GM12878 (cell line): Measurements from ENCODE around the gene NPB.

Source experiments
- CREB1 ChIP-seq: IDR thresholded peaks from 2 replicates; pipeline ENCODE4 v1.6.1; 2012; ENCODE audit warnings: low read depth, mild to moderate bottlenecking, inconsistent platforms
- CTCF ChIP-seq, 3 experiments: IDR thresholded peaks in 2 of 3; conservative IDR thresholded peaks in 1 of 3; 2 replicates each; pipeline ENCODE4 v1.5.1; 2011; ENCODE audit warnings: low read depth in 3 of 3, low read length in 3 of 3, mild to moderate bottlenecking in 3 of 3, control low read depth in 2 of 3, moderate library complexity in 2 of 3, inconsistent platforms in 1 of 3, mixed read lengths in 1 of 3; ENCODE audit not compliant: control insufficient read depth in 2 of 3, insufficient read depth in 1 of 3; ENCODE audit errors: extremely low read depth in 1 of 3
- MAX ChIP-seq: IDR thresholded peaks from 2 replicates; pipeline ENCODE4 v1.6.1; 2012; ENCODE audit warnings: low read depth, low read length, improper control_type of control experiment
- MXI1 ChIP-seq: fragments of 150-350 bp; IDR thresholded peaks from 2 replicates; pipeline ENCODE4 v1.6.1; 2011; ENCODE audit warnings: low read depth, mild to moderate bottlenecking, inconsistent platforms, low read length, improper control_type of control experiment
- POLR2A ChIP-seq: IDR thresholded peaks from 2 replicates; pipeline ENCODE4 v1.6.1; 2011; ENCODE audit warnings: low read depth, mild to moderate bottlenecking, low read length
- TAF1 ChIP-seq: IDR thresholded peaks from 2 replicates; pipeline ENCODE4 v1.6.1; 2011; ENCODE audit warnings: mild to moderate bottlenecking, low read depth, low read length, borderline replicate concordance
- YY1 ChIP-seq: IDR thresholded peaks from 2 replicates; pipeline ENCODE4 v1.6.1; 2011; ENCODE audit warnings: low read depth, mild to moderate bottlenecking, low read length
- ZNF274 ChIP-seq: IDR thresholded peaks from one replicate; pipeline ENCODE4 v1.8.0; 2011; ENCODE audit not compliant: insufficient read length, insufficient read depth

- TF ChIP-seq CTCF (IDR thresholded peaks at IDR 0.05 in 2 of 3, conservative IDR thresholded peaks at IDR 0.05 in 1 of 3; ENCODE audit: control insufficient read depth in 2 of 3, extremely low read depth in 1 of 3, insufficient read depth in 1 of 3, low read depth in 3 of 3, low read length in 3 of 3), result no peak
- no peak for TF ChIP-seq CREB1
- no peak for TF ChIP-seq MXI1
- TF ChIP-seq POLR2A, result no peak
- no peak for TF ChIP-seq ZNF274
- TF ChIP-seq TAF1, result no peak
- TF ChIP-seq MAX, result no peak
- no peak for TF ChIP-seq YY1
Observed at GRCh38 chr17:81931189-81931556, 29.1 kb downstream of the NPB start.
